ENCODE results near the gene DPF3. TPM values are rescaled to one million over a fixed set of nuclear protein-coding genes. Genes with fewer than 3 reads are reported as not detected.

Gene DPF3
- total RNA-seq, 1 experiment from 2014 or later, result not detected

GRCh38 chr14:72809063-72809462, 84.8 kb downstream of the DPF3 start:
- H3K36me3 ChIP-seq (ENCODE audit: control insufficient read depth, insufficient read depth, low read length), result no peaks in the 10 kb centered on the region

GRCh38 chr14:72808564-72808963, 85.3 kb downstream of the DPF3 start:
- ATAC-seq, result no peak
- ChIA-PET POLR2A (no interaction called here), CTCF (no interaction called here)
- Histone ChIP-seq H3K27ac (ENCODE audit: low read length) (no peak overlapping the region), H3K36me3 (ENCODE audit: control insufficient read depth, insufficient read depth, low read length) (no peaks in the 10 kb centered on the region), H3K27me3 (ENCODE audit: control insufficient read depth, insufficient read depth, low read length) (no peaks in the 10 kb centered on the region), H3K4me1 (ENCODE audit: control insufficient read depth, insufficient read depth, low read length) (no peaks in the 10 kb centered on the region), H3K4me3 (ENCODE audit: low read depth in 2 of 2, low read length in 2 of 2) (no peak overlapping the region), H3K9me3 (ENCODE audit: control insufficient read depth, insufficient read depth, low read depth, low read length) (no peaks in the 10 kb centered on the region)
- no TSS peak for BruUV-seq (replicated peaks)
- intact Hi-C loops (cut with micrococcal nuclease; ENCODE audit: unreplicated experiment), result no loop called here
- DNase-seq (ENCODE audit: low read depth, low spot score), result no peak
- in situ Hi-C loops (cut with HindIII; ENCODE audit: low pct_unique_long_range_greater_than_20kb, low sequenced_read_pairs), result no loop called here
- TF ChIP-seq REST (IDR thresholded peaks at IDR 0.05; ENCODE audit: insufficient read depth in 1 of 2, low read depth in 2 of 2, low read length in 1 of 2) (no peak), CTCF (IDR thresholded peaks at IDR 0.05) (no peak), SIN3A (IDR thresholded peaks at IDR 0.05; ENCODE audit: borderline replicate concordance, insufficient read depth, low read depth, low read length) (no peak), TCF7L2 (IDR thresholded peaks at IDR 0.05; ENCODE audit: low read depth, low read length) (no peak), POLR2AphosphoS5 (IDR thresholded peaks at IDR 0.05; ENCODE audit: low read depth, low read length) (no peak)

More at GRCh38 chr14:72809063-72809462, 84.8 kb downstream of the DPF3 start:
- H3K27ac ChIP-seq (ENCODE audit: low read length), result no peak overlapping the region
- ChIA-PET CTCF (no interaction called here), POLR2A (no interaction called here)
- intact Hi-C loops (cut with micrococcal nuclease; ENCODE audit: unreplicated experiment), result no loop called here
- in situ Hi-C loops (cut with HindIII; ENCODE audit: low pct_unique_long_range_greater_than_20kb, low sequenced_read_pairs), result no loop called here
- no peak overlapping the region for H3K4me3 ChIP-seq (ENCODE audit: low read depth in 2 of 2, low read length in 2 of 2)
- no peaks in the 10 kb centered on the region for H3K27me3 ChIP-seq (ENCODE audit: control insufficient read depth, insufficient read depth, low read length)
- no peak for TF ChIP-seq POLR2AphosphoS5 (IDR thresholded peaks at IDR 0.05; ENCODE audit: low read depth, low read length)
- no peak for TF ChIP-seq REST (IDR thresholded peaks at IDR 0.05; ENCODE audit: insufficient read depth in 1 of 2, low read depth in 2 of 2, low read length in 1 of 2)
- TF ChIP-seq TCF7L2 (IDR thresholded peaks at IDR 0.05; ENCODE audit: low read depth, low read length), result no peak
- no peak for TF ChIP-seq SIN3A (IDR thresholded peaks at IDR 0.05; ENCODE audit: borderline replicate concordance, insufficient read depth, low read depth, low read length)
- no peak for TF ChIP-seq CTCF (IDR thresholded peaks at IDR 0.05)
- no peaks in the 10 kb centered on the region for H3K9me3 ChIP-seq (ENCODE audit: control insufficient read depth, insufficient read depth, low read depth, low read length)
- DNase-seq (ENCODE audit: low read depth, low spot score), result no peak
- no peaks in the 10 kb centered on the region for H3K4me1 ChIP-seq (ENCODE audit: control insufficient read depth, insufficient read depth, low read length)
- BruUV-seq (replicated peaks), result no TSS peak
- ATAC-seq, result no peak
